Nephron (organoid): ENCODE measurements around the gene FAM114A2.

Experiments
- H3K27ac Mint-ChIP-seq, 3 experiments: 2 replicates each; pipeline ENCODE4 v1.8.0; 2020; ENCODE audit warnings: mixed read lengths in 3 of 3, mild to moderate bottlenecking in 2 of 3, moderate library complexity in 1 of 3
- H3K27me3 Mint-ChIP-seq: 2 replicates; pipeline ENCODE4 v1.8.0; 2021; ENCODE audit warnings: low read depth, mild to moderate bottlenecking, moderate library complexity, mixed read lengths
- H3K36me3 Mint-ChIP-seq: 2 replicates; pipeline ENCODE4 v1.8.0; 2020; ENCODE audit warnings: low read depth, mixed read lengths
- H3K4me1 Mint-ChIP-seq: 2 replicates; pipeline ENCODE4 v1.8.0; 2020; ENCODE audit warnings: mixed read lengths
- H3K4me3 Mint-ChIP-seq, 3 experiments: 2 replicates each; pipeline ENCODE4 v1.8.0; 2020; ENCODE audit warnings: mild to moderate bottlenecking in 3 of 3, mixed read lengths in 3 of 3, moderate library complexity in 2 of 3
- H3K9me3 Mint-ChIP-seq: 2 replicates; pipeline ENCODE4 v1.8.0; 2020; ENCODE audit warnings: mixed read lengths
- TF ChIP-seq, protein P1 (sequence below), 3 experiments: fragments of 200-600 bp; sonication (generic); IDR thresholded peaks; one replicate each; pipeline ENCODE4 v1.5.0; 2021; ENCODE audit warnings: antibody characterized with exemption in 3 of 3; ENCODE audit not compliant: unreplicated experiment in 3 of 3

The FAM114A2 gene

DNA sequence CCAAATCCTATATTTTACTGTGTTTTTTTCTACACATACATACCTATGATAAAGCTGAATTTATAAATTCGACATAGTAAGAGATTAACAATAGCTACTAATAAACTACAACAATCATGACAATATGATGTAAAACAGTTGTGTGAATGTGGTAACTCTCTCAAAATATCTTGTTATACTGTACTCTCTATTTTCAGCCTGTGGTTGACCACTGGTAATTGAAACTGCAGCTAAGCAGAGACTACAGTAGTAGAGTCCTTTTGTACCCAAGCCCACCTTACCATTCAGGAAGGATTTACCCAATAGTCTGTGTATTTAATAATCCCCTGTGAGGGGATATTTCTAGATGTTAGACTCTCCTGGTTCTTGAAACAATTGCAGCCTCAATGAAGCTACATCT lies 86.7 kb downstream of the FAM114A2 start:
- Mint-ChIP-seq H3K36me3 (no peaks in the 10 kb centered on the region), H3K27me3 (no peaks in the 10 kb centered on the region), H3K27ac (no peak overlapping the region), H3K9me3 (no peaks in the 10 kb centered on the region), H3K4me3 (no peak overlapping the region), H3K4me1 (no peaks in the 10 kb centered on the region)
- TF ChIP-seq, protein P1, sequence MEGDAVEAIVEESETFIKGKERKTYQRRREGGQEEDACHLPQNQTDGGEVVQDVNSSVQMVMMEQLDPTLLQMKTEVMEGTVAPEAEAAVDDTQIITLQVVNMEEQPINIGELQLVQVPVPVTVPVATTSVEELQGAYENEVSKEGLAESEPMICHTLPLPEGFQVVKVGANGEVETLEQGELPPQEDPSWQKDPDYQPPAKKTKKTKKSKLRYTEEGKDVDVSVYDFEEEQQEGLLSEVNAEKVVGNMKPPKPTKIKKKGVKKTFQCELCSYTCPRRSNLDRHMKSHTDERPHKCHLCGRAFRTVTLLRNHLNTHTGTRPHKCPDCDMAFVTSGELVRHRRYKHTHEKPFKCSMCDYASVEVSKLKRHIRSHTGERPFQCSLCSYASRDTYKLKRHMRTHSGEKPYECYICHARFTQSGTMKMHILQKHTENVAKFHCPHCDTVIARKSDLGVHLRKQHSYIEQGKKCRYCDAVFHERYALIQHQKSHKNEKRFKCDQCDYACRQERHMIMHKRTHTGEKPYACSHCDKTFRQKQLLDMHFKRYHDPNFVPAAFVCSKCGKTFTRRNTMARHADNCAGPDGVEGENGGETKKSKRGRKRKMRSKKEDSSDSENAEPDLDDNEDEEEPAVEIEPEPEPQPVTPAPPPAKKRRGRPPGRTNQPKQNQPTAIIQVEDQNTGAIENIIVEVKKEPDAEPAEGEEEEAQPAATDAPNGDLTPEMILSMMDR (IDR thresholded peaks at IDR 0.05; ENCODE audit: unreplicated experiment in 3 of 3), result no peak

DNA sequence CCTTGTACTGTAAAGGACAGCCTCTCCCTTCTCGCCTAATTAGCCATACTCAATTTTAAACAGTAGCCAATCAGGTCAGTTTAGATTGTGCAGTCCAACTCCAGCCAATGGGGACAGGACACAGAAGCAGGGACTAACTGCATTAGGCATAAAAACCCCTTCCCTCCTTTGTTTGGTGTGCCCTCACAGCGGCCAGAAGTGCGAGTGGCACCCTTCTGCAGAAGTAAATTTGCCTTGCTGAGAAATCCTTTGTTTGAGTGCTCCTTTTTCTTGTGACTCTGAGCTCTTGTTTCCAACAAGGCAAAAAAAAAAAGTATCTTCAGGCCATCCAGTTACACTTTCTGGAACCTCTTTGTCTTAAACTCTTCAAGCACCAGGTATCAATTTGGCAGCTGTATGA lies 97.4 kb downstream of the FAM114A2 start:
- Mint-ChIP-seq H3K36me3 (peaks cover 4% of the 10 kb centered on the region), H3K27ac (no peak overlapping the region), H3K27me3 (no peaks in the 10 kb centered on the region), H3K4me3 (no peak overlapping the region), H3K9me3 (peaks cover 54% of the 10 kb centered on the region), H3K4me1 (no peaks in the 10 kb centered on the region)
- TF ChIP-seq, protein P1 (IDR thresholded peaks at IDR 0.05; ENCODE audit: unreplicated experiment in 3 of 3), result no peak
